WTC11 (cell line): ENCODE data around the gene SKI. TPM values are rescaled to one million over a fixed set of nuclear protein-coding genes. Genes with fewer than 3 reads are reported as not detected.

Experiments used
- ATF1 ChIP-seq: sonication (generic); formaldehyde crosslinking; IDR thresholded peaks from 2 replicates; pipeline ENCODE4 v1.8.1; 2023; ENCODE audit warnings: mild to moderate bottlenecking, moderate library complexity, missing genetic modification reagents
- CBFB ChIP-seq: sonication (generic); formaldehyde crosslinking; IDR thresholded peaks from 2 replicates; pipeline ENCODE4 v1.8.1; 2022; ENCODE audit warnings: mild to moderate bottlenecking, low read depth, missing genetic modification reagents
- CREB1 ChIP-seq: sonication (generic); formaldehyde crosslinking; IDR thresholded peaks from 2 replicates; pipeline ENCODE4 v1.8.0; 2023; ENCODE audit warnings: mild to moderate bottlenecking, missing genetic modification reagents
- ELF4 ChIP-seq: sonication (generic); formaldehyde crosslinking; IDR thresholded peaks from 2 replicates; pipeline ENCODE4 v1.8.1; 2022; ENCODE audit warnings: low read depth, mild to moderate bottlenecking, moderate library complexity, missing genetic modification reagents
- ESRRA ChIP-seq: sonication (generic); formaldehyde crosslinking; IDR thresholded peaks from 2 replicates; pipeline ENCODE4 v1.8.1; 2022; ENCODE audit warnings: mild to moderate bottlenecking, missing genetic modification reagents, borderline replicate concordance
- ETV6 ChIP-seq: sonication (generic); formaldehyde crosslinking; IDR thresholded peaks from 2 replicates; pipeline ENCODE4 v1.8.1; 2022; ENCODE audit warnings: mild to moderate bottlenecking, missing genetic modification reagents
- FOXK1 ChIP-seq: sonication (generic); formaldehyde crosslinking; IDR thresholded peaks from 2 replicates; pipeline ENCODE4 v1.8.0; 2022; ENCODE audit warnings: mild to moderate bottlenecking, moderate library complexity, missing genetic modification reagents
- FOXP1 ChIP-seq: sonication (generic); formaldehyde crosslinking; IDR thresholded peaks from 2 replicates; pipeline ENCODE4 v1.8.0; 2022; ENCODE audit warnings: missing genetic modification reagents, mild to moderate bottlenecking, moderate library complexity, borderline replicate concordance
- MXD4 ChIP-seq: fragments of 250-450 bp; sonication (Bioruptor Pico); IDR thresholded peaks from 2 replicates; pipeline ENCODE4 v1.8.0; 2021; ENCODE audit warnings: mild to moderate bottlenecking, moderate library complexity, borderline replicate concordance
- MYBL2 ChIP-seq: sonication (generic); formaldehyde crosslinking; IDR thresholded peaks from 2 replicates; pipeline ENCODE4 v1.8.1; 2023; ENCODE audit warnings: mild to moderate bottlenecking, moderate library complexity, missing genetic modification reagents
- NR3C1 ChIP-seq: sonication (generic); formaldehyde crosslinking; conservative IDR thresholded peaks from 2 replicates; pipeline ENCODE4 v1.8.1; 2023; ENCODE audit warnings: low read depth, mild to moderate bottlenecking, missing genetic modification reagents
- RELA ChIP-seq: sonication (generic); formaldehyde crosslinking; IDR thresholded peaks from 2 replicates; pipeline ENCODE4 v1.8.1; 2022; ENCODE audit warnings: missing genetic modification reagents, mild to moderate bottlenecking, borderline replicate concordance
- SMAD3 ChIP-seq: sonication (generic); formaldehyde crosslinking; IDR thresholded peaks from 2 replicates; pipeline ENCODE4 v1.8.0; 2022; ENCODE audit warnings: missing genetic modification reagents, mild to moderate bottlenecking, borderline replicate concordance
- SP1 ChIP-seq: sonication (generic); formaldehyde crosslinking; conservative IDR thresholded peaks from 2 replicates; pipeline ENCODE4 v1.8.1; 2022; ENCODE audit warnings: missing genetic modification reagents
- TEAD1 ChIP-seq: sonication (generic); formaldehyde crosslinking; IDR thresholded peaks from 2 replicates; pipeline ENCODE4 v1.8.0; 2022; ENCODE audit warnings: mild to moderate bottlenecking, missing genetic modification reagents
- ZNF232 ChIP-seq: sonication (generic); formaldehyde crosslinking; IDR thresholded peaks from 2 replicates; pipeline ENCODE4 v1.8.0; 2022; ENCODE audit warnings: mild to moderate bottlenecking, missing genetic modification reagents
- ZNF396 ChIP-seq: fragments of 250-450 bp; sonication (Bioruptor Pico); IDR thresholded peaks from 2 replicates; pipeline ENCODE4 v1.8.0; 2021; ENCODE audit warnings: mild to moderate bottlenecking, moderate library complexity, borderline replicate concordance
- total RNA-seq: library from RNA; stranded (reverse); gene quantifications from 3 replicates; pipeline ENCODE4 v1.2.3, GENCODE V29; 2021
- TF ChIP-seq, protein P1 (sequence below): sonication (generic); formaldehyde crosslinking; IDR thresholded peaks from 2 replicates; pipeline ENCODE4 v1.8.0; 2022; ENCODE audit warnings: mild to moderate bottlenecking, missing genetic modification reagents
- TF ChIP-seq, protein P2 (sequence below): sonication (generic); formaldehyde crosslinking; IDR thresholded peaks from 2 replicates; pipeline ENCODE4 v1.8.1; 2023; ENCODE audit warnings: mild to moderate bottlenecking, missing genetic modification reagents
- TF ChIP-seq, protein P3 (sequence below): sonication (generic); formaldehyde crosslinking; IDR thresholded peaks from 2 replicates; pipeline ENCODE4 v1.8.0; 2023; ENCODE audit warnings: missing genetic modification reagents, mild to moderate bottlenecking, borderline replicate concordance
- TF ChIP-seq, protein P4 (sequence below): sonication (generic); formaldehyde crosslinking; IDR thresholded peaks from 2 replicates; pipeline ENCODE4 v1.8.0; 2023; ENCODE audit warnings: mild to moderate bottlenecking, missing genetic modification reagents
- TF ChIP-seq, protein P5 (sequence below): sonication (generic); formaldehyde crosslinking; IDR thresholded peaks from 2 replicates; pipeline ENCODE4 v1.8.1; 2022; ENCODE audit warnings: mild to moderate bottlenecking, moderate library complexity, missing genetic modification reagents
- TF ChIP-seq, protein P6 (sequence below): fragments of 200-600 bp; IDR thresholded peaks from 2 replicates; pipeline ENCODE4 v1.8.0; 2022; ENCODE audit warnings: antibody characterized with exemption
- TF ChIP-seq, protein P7 (sequence below): fragments of 250-450 bp; sonication (Bioruptor Pico); IDR thresholded peaks from 2 replicates; pipeline ENCODE4 v2.1.2; 2022; ENCODE audit warnings: mild to moderate bottlenecking, moderate library complexity

SKI gene
- total RNA-seq, 1 experiment from 2014 or later: 88.6 TPM

DNA sequence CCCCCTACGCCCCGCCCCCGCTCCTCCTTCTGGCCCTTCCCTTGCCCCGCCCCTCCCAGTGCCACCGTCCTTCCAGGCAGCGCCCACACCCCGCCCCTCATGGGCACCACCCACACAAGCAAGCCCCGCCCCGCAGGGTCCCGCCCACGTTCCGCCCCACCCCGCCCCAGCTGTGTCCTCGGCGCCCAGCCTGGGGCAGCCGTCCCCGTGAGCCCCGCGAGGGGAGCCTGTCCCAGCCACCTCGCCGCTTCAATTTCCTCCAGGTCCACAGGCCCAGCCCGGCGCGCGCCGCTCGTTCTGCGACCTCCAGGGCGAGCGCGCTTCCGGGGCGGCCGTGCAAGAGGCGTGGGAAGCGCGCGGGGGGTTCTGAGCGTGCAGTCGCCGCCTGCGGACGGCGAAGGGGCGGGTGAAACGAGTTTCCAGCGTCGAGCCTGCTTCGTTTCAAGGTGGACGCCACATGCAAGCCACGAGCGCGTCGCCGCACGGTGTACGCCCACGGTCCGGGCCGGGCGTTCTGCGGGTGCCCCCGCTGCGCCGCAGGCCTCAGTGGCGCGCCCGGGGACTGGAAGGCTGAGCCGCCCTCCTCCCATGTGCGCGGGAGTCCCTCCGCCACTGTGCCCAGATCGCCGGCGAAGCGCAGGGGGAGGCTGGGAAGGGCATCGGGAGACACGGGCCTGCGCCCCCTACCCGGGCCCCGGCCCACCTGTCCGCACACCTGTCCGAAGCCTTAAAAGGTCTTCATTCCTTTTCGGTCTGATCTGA is 22.7 kb upstream of the SKI start (continued):
- TF ChIP-seq MYBL2 (CRISPR knock-in tag): peak; percentile 76; the same call in 1 of the 2 replicates
- peak; percentile 54; the same call in 1 of the 2 replicates for TF ChIP-seq CREB1 (CRISPR knock-in tag)
- peak; percentile 82; the same call in 1 of the 2 replicates for TF ChIP-seq RELA
- no peak for TF ChIP-seq MXD4 (CRISPR knock-in tag)
- 0 out of 2 replicates have a peak, but pooled peaks have one; percentile 40 for TF ChIP-seq FOXK1 (CRISPR knock-in tag)
- TF ChIP-seq TEAD1 (CRISPR knock-in tag): peak; percentile 84
- TF ChIP-seq, protein P1, sequence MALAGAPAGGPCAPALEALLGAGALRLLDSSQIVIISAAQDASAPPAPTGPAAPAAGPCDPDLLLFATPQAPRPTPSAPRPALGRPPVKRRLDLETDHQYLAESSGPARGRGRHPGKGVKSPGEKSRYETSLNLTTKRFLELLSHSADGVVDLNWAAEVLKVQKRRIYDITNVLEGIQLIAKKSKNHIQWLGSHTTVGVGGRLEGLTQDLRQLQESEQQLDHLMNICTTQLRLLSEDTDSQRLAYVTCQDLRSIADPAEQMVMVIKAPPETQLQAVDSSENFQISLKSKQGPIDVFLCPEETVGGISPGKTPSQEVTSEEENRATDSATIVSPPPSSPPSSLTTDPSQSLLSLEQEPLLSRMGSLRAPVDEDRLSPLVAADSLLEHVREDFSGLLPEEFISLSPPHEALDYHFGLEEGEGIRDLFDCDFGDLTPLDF (CRISPR knock-in tag): 0 out of 2 replicates have a peak, but pooled peaks have one; percentile 52
- TF ChIP-seq, protein P2, sequence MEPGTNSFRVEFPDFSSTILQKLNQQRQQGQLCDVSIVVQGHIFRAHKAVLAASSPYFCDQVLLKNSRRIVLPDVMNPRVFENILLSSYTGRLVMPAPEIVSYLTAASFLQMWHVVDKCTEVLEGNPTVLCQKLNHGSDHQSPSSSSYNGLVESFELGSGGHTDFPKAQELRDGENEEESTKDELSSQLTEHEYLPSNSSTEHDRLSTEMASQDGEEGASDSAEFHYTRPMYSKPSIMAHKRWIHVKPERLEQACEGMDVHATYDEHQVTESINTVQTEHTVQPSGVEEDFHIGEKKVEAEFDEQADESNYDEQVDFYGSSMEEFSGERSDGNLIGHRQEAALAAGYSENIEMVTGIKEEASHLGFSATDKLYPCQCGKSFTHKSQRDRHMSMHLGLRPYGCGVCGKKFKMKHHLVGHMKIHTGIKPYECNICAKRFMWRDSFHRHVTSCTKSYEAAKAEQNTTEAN (CRISPR knock-in tag): peak; percentile 46; the same call in 1 of the 2 replicates
- no peak for TF ChIP-seq NR3C1
- TF ChIP-seq ZNF396 (CRISPR knock-in tag): no peak
- peak; percentile 81; the same call in 1 of the 2 replicates for TF ChIP-seq ZNF232 (CRISPR knock-in tag)
- TF ChIP-seq CBFB: no peak
- TF ChIP-seq ETV6 (CRISPR knock-in tag): 0 out of 2 replicates have a peak, but pooled peaks have one; percentile 76
- TF ChIP-seq, protein P3, sequence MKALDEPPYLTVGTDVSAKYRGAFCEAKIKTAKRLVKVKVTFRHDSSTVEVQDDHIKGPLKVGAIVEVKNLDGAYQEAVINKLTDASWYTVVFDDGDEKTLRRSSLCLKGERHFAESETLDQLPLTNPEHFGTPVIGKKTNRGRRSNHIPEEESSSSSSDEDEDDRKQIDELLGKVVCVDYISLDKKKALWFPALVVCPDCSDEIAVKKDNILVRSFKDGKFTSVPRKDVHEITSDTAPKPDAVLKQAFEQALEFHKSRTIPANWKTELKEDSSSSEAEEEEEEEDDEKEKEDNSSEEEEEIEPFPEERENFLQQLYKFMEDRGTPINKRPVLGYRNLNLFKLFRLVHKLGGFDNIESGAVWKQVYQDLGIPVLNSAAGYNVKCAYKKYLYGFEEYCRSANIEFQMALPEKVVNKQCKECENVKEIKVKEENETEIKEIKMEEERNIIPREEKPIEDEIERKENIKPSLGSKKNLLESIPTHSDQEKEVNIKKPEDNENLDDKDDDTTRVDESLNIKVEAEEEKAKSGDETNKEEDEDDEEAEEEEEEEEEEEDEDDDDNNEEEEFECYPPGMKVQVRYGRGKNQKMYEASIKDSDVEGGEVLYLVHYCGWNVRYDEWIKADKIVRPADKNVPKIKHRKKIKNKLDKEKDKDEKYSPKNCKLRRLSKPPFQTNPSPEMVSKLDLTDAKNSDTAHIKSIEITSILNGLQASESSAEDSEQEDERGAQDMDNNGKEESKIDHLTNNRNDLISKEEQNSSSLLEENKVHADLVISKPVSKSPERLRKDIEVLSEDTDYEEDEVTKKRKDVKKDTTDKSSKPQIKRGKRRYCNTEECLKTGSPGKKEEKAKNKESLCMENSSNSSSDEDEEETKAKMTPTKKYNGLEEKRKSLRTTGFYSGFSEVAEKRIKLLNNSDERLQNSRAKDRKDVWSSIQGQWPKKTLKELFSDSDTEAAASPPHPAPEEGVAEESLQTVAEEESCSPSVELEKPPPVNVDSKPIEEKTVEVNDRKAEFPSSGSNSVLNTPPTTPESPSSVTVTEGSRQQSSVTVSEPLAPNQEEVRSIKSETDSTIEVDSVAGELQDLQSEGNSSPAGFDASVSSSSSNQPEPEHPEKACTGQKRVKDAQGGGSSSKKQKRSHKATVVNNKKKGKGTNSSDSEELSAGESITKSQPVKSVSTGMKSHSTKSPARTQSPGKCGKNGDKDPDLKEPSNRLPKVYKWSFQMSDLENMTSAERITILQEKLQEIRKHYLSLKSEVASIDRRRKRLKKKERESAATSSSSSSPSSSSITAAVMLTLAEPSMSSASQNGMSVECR (CRISPR knock-in tag): peak; percentile 70; the same call in 1 of the 2 replicates
- TF ChIP-seq ELF4: peak; percentile 92; the same call in 1 of the 2 replicates
- TF ChIP-seq, protein P4, sequence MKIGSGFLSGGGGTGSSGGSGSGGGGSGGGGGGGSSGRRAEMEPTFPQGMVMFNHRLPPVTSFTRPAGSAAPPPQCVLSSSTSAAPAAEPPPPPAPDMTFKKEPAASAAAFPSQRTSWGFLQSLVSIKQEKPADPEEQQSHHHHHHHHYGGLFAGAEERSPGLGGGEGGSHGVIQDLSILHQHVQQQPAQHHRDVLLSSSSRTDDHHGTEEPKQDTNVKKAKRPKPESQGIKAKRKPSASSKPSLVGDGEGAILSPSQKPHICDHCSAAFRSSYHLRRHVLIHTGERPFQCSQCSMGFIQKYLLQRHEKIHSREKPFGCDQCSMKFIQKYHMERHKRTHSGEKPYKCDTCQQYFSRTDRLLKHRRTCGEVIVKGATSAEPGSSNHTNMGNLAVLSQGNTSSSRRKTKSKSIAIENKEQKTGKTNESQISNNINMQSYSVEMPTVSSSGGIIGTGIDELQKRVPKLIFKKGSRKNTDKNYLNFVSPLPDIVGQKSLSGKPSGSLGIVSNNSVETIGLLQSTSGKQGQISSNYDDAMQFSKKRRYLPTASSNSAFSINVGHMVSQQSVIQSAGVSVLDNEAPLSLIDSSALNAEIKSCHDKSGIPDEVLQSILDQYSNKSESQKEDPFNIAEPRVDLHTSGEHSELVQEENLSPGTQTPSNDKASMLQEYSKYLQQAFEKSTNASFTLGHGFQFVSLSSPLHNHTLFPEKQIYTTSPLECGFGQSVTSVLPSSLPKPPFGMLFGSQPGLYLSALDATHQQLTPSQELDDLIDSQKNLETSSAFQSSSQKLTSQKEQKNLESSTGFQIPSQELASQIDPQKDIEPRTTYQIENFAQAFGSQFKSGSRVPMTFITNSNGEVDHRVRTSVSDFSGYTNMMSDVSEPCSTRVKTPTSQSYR (CRISPR knock-in tag): no peak; the same call in 1 of the 2 replicates
- TF ChIP-seq, protein P5, sequence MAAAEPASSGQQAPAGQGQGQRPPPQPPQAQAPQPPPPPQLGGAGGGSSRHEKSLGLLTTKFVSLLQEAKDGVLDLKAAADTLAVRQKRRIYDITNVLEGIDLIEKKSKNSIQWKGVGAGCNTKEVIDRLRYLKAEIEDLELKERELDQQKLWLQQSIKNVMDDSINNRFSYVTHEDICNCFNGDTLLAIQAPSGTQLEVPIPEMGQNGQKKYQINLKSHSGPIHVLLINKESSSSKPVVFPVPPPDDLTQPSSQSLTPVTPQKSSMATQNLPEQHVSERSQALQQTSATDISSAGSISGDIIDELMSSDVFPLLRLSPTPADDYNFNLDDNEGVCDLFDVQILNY (CRISPR knock-in tag): peak; percentile 87
- peak; percentile 92 for TF ChIP-seq FOXP1
- TF ChIP-seq, protein P6, sequence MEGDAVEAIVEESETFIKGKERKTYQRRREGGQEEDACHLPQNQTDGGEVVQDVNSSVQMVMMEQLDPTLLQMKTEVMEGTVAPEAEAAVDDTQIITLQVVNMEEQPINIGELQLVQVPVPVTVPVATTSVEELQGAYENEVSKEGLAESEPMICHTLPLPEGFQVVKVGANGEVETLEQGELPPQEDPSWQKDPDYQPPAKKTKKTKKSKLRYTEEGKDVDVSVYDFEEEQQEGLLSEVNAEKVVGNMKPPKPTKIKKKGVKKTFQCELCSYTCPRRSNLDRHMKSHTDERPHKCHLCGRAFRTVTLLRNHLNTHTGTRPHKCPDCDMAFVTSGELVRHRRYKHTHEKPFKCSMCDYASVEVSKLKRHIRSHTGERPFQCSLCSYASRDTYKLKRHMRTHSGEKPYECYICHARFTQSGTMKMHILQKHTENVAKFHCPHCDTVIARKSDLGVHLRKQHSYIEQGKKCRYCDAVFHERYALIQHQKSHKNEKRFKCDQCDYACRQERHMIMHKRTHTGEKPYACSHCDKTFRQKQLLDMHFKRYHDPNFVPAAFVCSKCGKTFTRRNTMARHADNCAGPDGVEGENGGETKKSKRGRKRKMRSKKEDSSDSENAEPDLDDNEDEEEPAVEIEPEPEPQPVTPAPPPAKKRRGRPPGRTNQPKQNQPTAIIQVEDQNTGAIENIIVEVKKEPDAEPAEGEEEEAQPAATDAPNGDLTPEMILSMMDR: no peak
- peak; percentile 72 for TF ChIP-seq SP1 (CRISPR knock-in tag)
- peak; percentile 22; the same call in 1 of the 2 replicates for TF ChIP-seq SMAD3
- TF ChIP-seq ESRRA (CRISPR knock-in tag): 0 out of 2 replicates have a peak, but pooled peaks have one; percentile 75
- TF ChIP-seq ATF1 (CRISPR knock-in tag): peak; percentile 84
- TF ChIP-seq, protein P7, sequence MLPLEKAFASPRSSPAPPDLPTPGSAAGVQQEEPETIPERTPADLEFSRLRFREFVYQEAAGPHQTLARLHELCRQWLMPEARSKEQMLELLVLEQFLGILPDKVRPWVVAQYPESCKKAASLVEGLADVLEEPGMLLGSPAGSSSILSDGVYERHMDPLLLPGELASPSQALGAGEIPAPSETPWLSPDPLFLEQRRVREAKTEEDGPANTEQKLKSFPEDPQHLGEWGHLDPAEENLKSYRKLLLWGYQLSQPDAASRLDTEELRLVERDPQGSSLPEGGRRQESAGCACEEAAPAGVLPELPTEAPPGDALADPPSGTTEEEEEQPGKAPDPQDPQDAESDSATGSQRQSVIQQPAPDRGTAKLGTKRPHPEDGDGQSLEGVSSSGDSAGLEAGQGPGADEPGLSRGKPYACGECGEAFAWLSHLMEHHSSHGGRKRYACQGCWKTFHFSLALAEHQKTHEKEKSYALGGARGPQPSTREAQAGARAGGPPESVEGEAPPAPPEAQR (CRISPR knock-in tag): no peak
